Type B pancreatic cell (in vitro differentiated cells): Measurements from ENCODE around the gene MICAL2. TPM values are rescaled to one million over a fixed set of nuclear protein-coding genes. Genes with fewer than 3 reads are reported as not detected.

Source experiments
- DNase-seq: peaks from one replicate; pipeline ENCODE4 v3.0.0; 2021; ENCODE audit warnings: mixed read lengths; ENCODE audit not compliant: unreplicated experiment; ENCODE audit errors: extremely low spot score
- H3K27ac Mint-ChIP-seq: 2 replicates; pipeline ENCODE4 v1.8.0; 2021; ENCODE audit warnings: mild to moderate bottlenecking, mixed read lengths
- H3K27me3 Mint-ChIP-seq: 2 replicates; pipeline ENCODE4 v1.8.0; 2021; ENCODE audit warnings: mixed read lengths
- H3K36me3 Mint-ChIP-seq: 2 replicates; pipeline ENCODE4 v1.8.0; 2021; ENCODE audit warnings: mixed read lengths
- H3K4me1 Mint-ChIP-seq: one replicate; pipeline ENCODE4 v1.8.0; 2021; ENCODE audit warnings: mixed read lengths; ENCODE audit not compliant: unreplicated experiment
- H3K4me3 Mint-ChIP-seq: 2 replicates; pipeline ENCODE4 v1.8.0; 2021; ENCODE audit warnings: mild to moderate bottlenecking, mixed read lengths
- H3K9me3 Mint-ChIP-seq: 2 replicates; pipeline ENCODE4 v1.8.0; 2021; ENCODE audit warnings: mixed read lengths
- total RNA-seq: library from RNA; stranded (reverse); gene quantifications from 2 replicates; pipeline ENCODE4 v1.2.1, GENCODE V29; 2021; ENCODE audit warnings: low replicate concordance
- TF ChIP-seq, protein P1 (sequence below): fragments of 200-600 bp; sonication (generic); conservative IDR thresholded peaks from 2 replicates; pipeline ENCODE4 v1.5.0; 2021; ENCODE audit warnings: antibody characterized with exemption, mild to moderate bottlenecking

Gene MICAL2
- total RNA-seq, 1 donor from 2014 or later: 38.0 TPM

DNA sequence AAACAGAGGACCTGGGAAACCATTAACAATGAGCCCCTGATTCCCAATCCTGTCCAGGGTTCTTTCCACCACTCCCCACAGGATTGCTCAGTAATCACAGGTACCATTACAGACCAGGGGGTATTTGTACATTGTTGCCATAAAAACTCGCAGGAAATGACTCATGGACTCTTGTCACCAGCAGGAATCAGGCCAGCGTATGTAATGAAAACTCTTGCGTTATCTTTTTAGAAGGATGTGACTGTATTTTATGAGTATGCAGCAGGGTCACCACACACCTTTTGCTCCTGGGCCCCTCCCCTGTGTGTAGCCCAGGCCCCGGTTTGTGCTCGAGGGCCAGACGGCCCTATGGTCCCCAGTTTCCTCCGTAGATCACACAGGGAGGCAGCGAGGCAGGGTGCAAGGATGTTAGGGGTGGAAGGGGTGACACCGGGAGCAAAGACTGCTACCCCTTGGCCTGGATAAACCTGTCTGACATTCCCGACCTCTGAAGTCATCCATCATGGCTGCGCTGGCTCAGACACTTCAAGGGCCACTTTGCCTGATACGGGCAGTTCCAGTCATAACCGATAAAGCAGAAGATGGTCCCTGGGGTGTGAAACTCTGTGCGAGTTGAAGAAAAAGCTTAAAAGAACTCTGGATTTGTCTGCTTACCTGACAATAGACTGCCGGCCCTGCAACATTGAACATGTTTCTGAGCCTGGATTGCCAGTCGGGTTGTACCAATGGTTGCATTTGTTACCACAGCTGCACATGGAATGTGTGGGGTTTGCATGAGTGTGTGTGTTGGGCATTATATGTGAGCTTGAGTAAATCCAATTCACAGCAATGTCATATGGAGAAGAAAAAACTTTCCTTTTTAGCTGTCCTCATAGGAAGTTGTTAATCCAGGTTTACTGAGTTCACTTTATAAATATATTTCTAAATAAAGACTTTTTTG is 56.9 kb downstream of the MICAL2 start:
- peak overlapping the region; percentile 78 for H3K27ac Mint-ChIP-seq
- no peaks in the 10 kb centered on the region for H3K36me3 Mint-ChIP-seq
- H3K4me1 Mint-ChIP-seq: no peaks in the 10 kb centered on the region
- H3K4me3 Mint-ChIP-seq: no peak overlapping the region
- H3K9me3 Mint-ChIP-seq: no peaks in the 10 kb centered on the region
- TF ChIP-seq, protein P1, sequence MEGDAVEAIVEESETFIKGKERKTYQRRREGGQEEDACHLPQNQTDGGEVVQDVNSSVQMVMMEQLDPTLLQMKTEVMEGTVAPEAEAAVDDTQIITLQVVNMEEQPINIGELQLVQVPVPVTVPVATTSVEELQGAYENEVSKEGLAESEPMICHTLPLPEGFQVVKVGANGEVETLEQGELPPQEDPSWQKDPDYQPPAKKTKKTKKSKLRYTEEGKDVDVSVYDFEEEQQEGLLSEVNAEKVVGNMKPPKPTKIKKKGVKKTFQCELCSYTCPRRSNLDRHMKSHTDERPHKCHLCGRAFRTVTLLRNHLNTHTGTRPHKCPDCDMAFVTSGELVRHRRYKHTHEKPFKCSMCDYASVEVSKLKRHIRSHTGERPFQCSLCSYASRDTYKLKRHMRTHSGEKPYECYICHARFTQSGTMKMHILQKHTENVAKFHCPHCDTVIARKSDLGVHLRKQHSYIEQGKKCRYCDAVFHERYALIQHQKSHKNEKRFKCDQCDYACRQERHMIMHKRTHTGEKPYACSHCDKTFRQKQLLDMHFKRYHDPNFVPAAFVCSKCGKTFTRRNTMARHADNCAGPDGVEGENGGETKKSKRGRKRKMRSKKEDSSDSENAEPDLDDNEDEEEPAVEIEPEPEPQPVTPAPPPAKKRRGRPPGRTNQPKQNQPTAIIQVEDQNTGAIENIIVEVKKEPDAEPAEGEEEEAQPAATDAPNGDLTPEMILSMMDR: no peak
- no peaks in the 10 kb centered on the region for H3K27me3 Mint-ChIP-seq
- DNase-seq: no peak

DNA sequence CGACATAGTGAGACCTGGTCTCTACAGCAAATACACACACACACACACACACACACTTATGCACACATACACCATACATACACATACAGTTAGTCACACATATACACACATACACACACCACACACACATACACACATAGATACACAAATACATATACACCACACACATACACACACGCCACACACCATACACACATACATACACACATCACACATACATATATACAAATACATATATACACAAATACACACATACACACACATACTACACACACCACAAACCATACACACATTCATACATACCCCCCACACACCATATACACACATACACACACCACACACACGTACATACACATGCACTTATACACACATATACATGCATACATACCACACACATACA is 57.7 kb downstream of the MICAL2 start:
- no peaks in the 10 kb centered on the region for H3K9me3 Mint-ChIP-seq
- no peak overlapping the region for H3K27ac Mint-ChIP-seq
- H3K27me3 Mint-ChIP-seq: no peaks in the 10 kb centered on the region
- DNase-seq: no peak
- no peak overlapping the region for H3K4me3 Mint-ChIP-seq
- H3K4me1 Mint-ChIP-seq: no peaks in the 10 kb centered on the region
- TF ChIP-seq, protein P1: no peak
- H3K36me3 Mint-ChIP-seq: no peaks in the 10 kb centered on the region

DNA sequence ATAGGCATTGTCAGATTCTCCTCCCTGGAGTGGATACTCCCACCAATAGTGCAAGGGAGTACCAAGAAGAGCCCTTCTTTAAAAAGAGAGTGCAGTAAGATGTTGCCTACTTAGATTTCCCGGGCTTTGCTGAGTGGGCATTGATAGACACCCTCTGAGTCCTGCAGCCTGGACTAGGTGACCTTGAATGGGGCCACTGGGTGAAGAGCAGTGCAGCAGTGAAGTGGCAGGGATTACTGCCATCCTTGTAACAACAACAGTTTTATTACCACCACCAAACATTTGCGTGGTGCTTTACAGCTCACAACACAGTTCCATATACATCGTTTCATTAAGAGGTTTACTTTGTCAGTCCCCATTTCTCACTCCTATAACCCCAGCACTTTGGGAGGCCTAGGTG is 59.4 kb downstream of the MICAL2 start:
- no peaks in the 10 kb centered on the region for H3K27me3 Mint-ChIP-seq
- H3K36me3 Mint-ChIP-seq: no peaks in the 10 kb centered on the region
- H3K27ac Mint-ChIP-seq: no peak overlapping the region
- TF ChIP-seq, protein P1: no peak
- H3K4me3 Mint-ChIP-seq: no peak overlapping the region
- no peaks in the 10 kb centered on the region for H3K4me1 Mint-ChIP-seq
- H3K9me3 Mint-ChIP-seq: no peaks in the 10 kb centered on the region
- no peak for DNase-seq

DNA sequence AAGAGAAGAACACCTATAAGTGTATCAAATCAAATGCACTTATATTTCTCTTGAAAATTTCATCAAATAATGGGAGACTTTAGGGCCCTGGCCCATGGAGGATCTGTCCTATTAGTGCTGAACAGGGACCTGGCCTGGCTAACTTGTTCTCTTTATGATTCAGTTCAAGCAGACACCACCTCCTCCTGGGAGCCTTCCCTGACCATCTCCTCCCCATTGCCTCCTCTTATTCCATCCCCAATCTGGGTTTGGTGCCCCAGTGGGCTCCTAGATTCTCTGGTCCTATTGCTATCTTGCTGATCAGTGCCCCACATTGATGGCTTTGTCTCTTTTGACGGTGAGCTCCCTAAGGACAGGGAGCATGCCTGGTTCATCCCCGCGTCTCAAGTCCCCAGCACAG is 60.1 kb downstream of the MICAL2 start:
- H3K4me1 Mint-ChIP-seq: no peaks in the 10 kb centered on the region
- no peaks in the 10 kb centered on the region for H3K9me3 Mint-ChIP-seq
- H3K27ac Mint-ChIP-seq: no peak overlapping the region
- H3K27me3 Mint-ChIP-seq: no peaks in the 10 kb centered on the region
- no peak for DNase-seq
- no peaks in the 10 kb centered on the region for H3K36me3 Mint-ChIP-seq
- TF ChIP-seq, protein P1: no peak
- no peak overlapping the region for H3K4me3 Mint-ChIP-seq

DNA sequence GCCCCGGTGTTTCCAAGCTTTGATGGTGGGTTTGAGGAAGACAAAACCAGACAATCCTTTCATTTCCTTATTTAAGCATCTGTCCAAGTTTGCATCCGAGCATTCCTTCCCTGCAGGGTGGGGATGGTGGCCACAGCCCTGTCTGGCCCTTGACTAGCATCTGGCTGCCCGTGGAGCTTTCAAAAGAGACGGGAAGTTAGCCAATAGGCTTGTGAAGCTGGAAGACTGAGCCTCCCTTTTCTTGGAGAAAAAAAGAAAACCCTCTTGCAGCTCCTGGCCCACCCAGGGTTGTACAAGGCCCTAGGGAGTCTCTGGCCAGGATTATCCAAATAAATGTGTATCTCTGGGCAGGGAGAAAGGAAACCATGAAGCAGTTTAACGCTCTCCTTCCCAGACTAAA is 60.6 kb downstream of the MICAL2 start:
- H3K36me3 Mint-ChIP-seq: no peaks in the 10 kb centered on the region
- TF ChIP-seq, protein P1: no peak
- no peaks in the 10 kb centered on the region for H3K4me1 Mint-ChIP-seq
- H3K27ac Mint-ChIP-seq: no peak overlapping the region
- no peaks in the 10 kb centered on the region for H3K9me3 Mint-ChIP-seq
- no peak overlapping the region for H3K4me3 Mint-ChIP-seq
- H3K27me3 Mint-ChIP-seq: no peaks in the 10 kb centered on the region
- DNase-seq: no peak
